HG03457 (cell line): ENCODE measurements around the gene UPF1.
"Not testable (repeated sequence)": the region's sequence is repeated elsewhere in the genome, so short reads cannot be mapped to it uniquely, and the experiment has no call there.

Experiments used
- ATAC-seq: cut with Tn5 transposase; IDR thresholded peaks from one replicate; pipeline ENCODE4 v1.9.1; 2021; ENCODE audit warnings: moderate number of reproducible peaks; ENCODE audit not compliant: unreplicated experiment

The UPF1 gene

DNA sequence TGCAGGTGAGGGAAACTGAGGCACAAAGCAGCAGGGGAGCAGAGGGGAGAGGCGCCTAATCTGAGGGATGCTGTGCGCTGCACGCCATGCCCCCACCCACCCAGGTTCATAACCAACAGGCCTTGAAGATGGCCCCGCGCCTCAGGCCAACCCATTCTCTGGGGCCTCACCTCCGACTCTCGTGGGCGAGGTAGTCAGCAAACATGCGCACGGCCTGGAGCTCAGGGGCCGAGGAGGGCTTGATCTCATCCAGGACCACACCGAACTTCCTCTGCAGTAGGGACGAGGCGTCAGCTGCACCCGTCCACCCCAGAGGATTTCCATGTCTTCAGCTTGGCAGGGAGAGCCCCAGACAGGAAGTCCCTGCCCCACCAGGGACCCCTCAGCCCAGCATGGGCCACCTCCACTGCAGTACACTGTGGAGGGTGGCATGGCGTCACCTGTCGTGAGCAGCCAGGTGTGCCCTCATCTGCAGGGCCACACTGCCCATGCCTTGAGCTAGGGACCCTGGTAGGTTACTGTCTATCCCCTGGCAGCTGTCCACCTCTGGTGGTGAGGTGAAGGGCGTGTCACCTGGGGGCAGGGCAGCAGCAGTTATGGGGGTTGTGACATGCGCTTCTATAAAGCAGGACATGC lies 79.2 kb downstream of the UPF1 start:
- no peak for ATAC-seq

DNA sequence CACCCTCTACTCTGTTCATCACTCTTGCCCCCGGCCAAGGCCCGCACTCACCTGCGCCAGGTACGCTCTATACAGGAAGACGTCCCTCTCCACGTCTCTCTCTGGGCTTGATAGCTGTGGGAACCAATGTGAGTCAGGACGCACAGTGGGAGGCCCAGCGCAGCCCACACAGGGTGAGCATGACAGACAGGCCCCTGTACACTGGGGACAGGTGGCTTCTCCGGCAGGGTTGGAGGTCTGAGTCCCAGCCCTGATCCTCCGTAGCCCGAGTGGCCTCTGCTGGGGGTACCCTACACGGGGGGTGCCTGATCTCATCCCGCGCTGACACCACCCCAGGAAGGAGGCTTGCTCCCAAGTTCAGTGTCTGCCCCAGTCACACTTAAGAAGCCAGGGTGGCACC lies 81.2 kb downstream of the UPF1 start:
- no peak for ATAC-seq

DNA sequence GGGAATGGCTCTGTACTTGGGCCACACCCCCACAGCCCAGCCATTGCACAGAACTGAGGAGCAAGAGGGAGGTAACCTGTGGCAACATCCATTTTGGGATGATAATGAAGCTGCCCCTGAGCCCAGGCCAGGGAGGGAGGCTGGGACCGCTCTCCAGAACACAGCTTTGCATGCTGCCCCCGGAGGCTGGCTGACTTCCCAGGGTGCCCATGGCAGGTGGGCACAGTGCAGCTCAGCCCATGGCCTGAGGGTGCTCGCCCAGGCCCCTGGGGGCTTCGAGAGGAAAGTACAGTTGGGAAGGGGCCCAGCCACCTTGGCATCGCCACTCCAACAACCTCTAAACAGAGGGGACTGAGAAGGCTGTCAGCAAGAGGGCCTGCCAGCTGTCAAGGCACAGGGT lies 81.7 kb downstream of the UPF1 start:
- ATAC-seq, result no peak

DNA sequence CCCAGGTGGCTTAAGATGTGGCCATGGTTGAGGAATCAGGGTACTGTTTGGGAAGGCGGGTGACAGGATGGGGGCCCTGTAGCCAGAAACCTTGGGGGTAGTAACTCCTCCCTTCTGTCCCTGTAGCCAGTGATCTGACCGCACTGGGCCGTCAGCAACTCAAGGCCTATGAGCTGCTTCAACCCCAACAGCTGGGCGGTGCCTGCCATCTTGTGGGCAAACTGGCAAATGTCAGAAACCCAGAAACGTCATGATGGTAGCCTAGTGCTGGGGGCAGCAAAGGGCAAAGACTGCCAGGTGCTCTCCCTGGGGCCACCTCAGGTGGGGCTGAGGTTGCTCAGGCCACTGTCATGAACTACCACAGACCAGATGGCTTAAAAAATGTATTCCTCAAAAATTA lies 83.9 kb downstream of the UPF1 start:
- ATAC-seq, result no peak

DNA sequence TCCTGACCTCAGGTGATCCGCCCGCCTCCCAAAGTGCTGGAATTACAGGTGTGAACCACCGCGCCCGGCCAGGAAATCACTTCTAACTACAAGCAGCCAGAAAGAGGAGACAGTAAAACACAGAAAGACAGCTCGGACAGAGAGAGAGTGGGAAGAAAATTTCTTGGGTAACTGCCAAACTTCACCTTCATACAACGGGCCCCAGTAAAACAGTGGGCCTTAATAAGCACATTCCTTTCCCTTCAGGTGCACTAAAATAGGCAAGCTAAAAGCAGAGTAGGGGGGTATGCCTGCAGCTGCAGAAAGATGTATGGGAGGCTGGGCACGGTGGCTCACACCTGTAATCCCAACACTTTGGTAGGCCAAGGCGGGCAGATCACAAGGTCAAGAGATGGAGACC lies 85.8 kb downstream of the UPF1 start:
- not testable (repeated sequence) for ATAC-seq
